ENCODE data around the gene PANK4.

The PANK4 gene

GRCh38 chr1:2528016-2528415 is 1.6 kb upstream of the PANK4 start:
- TF ChIP-seq, protein P1, sequence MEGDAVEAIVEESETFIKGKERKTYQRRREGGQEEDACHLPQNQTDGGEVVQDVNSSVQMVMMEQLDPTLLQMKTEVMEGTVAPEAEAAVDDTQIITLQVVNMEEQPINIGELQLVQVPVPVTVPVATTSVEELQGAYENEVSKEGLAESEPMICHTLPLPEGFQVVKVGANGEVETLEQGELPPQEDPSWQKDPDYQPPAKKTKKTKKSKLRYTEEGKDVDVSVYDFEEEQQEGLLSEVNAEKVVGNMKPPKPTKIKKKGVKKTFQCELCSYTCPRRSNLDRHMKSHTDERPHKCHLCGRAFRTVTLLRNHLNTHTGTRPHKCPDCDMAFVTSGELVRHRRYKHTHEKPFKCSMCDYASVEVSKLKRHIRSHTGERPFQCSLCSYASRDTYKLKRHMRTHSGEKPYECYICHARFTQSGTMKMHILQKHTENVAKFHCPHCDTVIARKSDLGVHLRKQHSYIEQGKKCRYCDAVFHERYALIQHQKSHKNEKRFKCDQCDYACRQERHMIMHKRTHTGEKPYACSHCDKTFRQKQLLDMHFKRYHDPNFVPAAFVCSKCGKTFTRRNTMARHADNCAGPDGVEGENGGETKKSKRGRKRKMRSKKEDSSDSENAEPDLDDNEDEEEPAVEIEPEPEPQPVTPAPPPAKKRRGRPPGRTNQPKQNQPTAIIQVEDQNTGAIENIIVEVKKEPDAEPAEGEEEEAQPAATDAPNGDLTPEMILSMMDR (IDR thresholded peaks at IDR 0.05; ENCODE audit: low read depth, low read length, missing control alignments) = no peak
- DNase-seq (ENCODE audit: low read depth) = no peak
- in situ Hi-C loops (cut with HindIII; ENCODE audit: low sequenced_read_pairs) = no loop called here
- no peak overlapping the region for H3K4me3 ChIP-seq (ENCODE audit: low read depth, low read length)

- in situ Hi-C loops (cut with HindIII; ENCODE audit: low sequenced_read_pairs) = no loop called here
- no peak for DNase-seq (ENCODE audit: low read depth)
- no peak overlapping the region for H3K4me3 ChIP-seq (ENCODE audit: low read depth, low read length)
- TF ChIP-seq, protein P1 (IDR thresholded peaks at IDR 0.05; ENCODE audit: low read depth, low read length, missing control alignments) = no peak
These were observed 1.1 kb upstream of the PANK4 start for GRCh38 chr1:2527556-2527860.

- TF ChIP-seq, protein P1 (IDR thresholded peaks at IDR 0.05; ENCODE audit: low read depth, low read length, missing control alignments) = no peak
- in situ Hi-C loops (cut with HindIII; ENCODE audit: low sequenced_read_pairs) = no loop called here
- H3K4me3 ChIP-seq (ENCODE audit: low read depth, low read length) = peak overlapping the region; percentile 86
- no peak for DNase-seq (ENCODE audit: low read depth)
These were observed 594 bp upstream of the PANK4 start for GRCh38 chr1:2526824-2527555.

GRCh38 chr1:2525572-2525919 is 850 bp downstream of the PANK4 start:
- H3K4me3 ChIP-seq (ENCODE audit: low read depth, low read length) = peak overlapping the region; percentile 86
- DNase-seq (ENCODE audit: low read depth) = no peak
- in situ Hi-C loops (cut with HindIII; ENCODE audit: low sequenced_read_pairs) = no loop called here
- TF ChIP-seq, protein P1 (IDR thresholded peaks at IDR 0.05; ENCODE audit: low read depth, low read length, missing control alignments) = no peak

DNA sequence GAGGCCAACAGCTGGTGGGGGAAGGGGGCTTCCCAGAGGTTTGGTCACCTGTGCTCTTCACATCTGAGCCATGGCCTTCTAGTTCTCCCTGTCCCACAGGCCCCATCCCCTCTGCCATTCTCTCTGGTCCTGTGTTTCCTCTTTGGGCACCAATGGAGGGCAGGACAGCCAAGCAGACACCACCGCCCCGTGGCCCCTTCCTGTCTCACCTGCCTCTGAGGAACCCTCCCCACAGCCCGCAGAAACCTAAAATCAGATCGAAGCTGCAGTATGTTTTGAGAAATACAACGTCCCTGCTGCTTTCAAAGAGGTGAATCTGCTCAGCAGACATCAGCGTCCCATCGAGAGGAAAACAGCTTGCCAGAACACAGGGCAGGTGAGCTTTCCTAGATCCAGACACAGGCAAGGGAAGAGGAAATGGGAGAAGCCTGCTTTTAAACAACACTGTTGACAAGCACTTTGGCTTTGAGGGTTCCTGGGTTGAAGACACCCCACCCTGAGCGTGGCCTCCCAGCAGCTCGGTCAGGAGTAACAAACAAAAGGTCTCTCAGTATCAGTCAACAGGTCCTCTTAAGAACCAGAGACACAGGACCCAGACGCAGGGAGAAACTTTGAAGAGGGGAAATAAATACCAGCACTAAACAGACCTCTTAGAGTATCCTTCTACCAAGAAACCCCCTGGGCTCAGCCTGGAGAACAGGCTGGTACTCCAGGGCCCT is 2.3 kb downstream of the PANK4 start:
- TF ChIP-seq, protein P1 (IDR thresholded peaks at IDR 0.05; ENCODE audit: low read depth, low read length, missing control alignments) = no peak
- H3K4me3 ChIP-seq (ENCODE audit: low read depth, low read length) = no peak overlapping the region
- in situ Hi-C loops (cut with HindIII; ENCODE audit: low sequenced_read_pairs) = no loop called here
- no peak for DNase-seq (ENCODE audit: low read depth)

DNA sequence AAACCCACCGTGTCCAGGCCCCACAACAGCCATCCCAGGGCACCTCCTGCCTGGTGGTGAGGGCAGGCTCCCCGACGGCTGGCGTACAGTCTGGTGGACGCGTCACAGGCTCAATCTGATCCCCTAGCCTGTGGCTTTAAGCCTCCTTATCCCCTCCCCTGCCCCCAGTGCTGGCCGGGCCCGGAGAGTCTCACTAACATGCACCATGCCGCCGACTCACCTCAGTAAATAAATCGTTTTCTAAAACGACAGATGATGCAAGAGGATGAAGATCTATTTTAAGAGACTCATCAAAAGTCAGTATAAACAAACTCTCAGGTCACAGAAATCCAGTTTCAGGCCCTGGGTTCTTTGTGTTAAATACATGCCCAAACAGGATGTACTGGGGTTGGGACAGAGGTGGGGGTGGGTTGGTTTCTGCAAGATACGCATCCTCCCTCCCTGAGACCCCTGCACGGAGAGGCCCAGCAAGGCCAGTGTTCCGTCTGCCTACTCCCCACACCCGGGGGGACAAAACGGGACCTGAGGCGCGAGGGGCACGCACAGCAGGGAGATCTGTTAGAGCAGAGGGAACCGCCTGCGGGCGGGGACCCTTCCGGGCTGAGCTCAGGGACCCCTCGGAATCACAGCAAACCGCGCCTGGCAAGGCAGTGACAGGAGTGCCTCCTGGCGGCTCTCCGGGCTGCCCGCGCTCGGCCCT is 3.1 kb downstream of the PANK4 start:
- in situ Hi-C loops (cut with HindIII; ENCODE audit: low sequenced_read_pairs) = no loop called here
- TF ChIP-seq, protein P1 (IDR thresholded peaks at IDR 0.05; ENCODE audit: low read depth, low read length, missing control alignments) = no peak
- DNase-seq (ENCODE audit: low read depth) = no peak
- no peak overlapping the region for H3K4me3 ChIP-seq (ENCODE audit: low read depth, low read length)
